Measurements from ENCODE around the gene IDH2.

DNA sequence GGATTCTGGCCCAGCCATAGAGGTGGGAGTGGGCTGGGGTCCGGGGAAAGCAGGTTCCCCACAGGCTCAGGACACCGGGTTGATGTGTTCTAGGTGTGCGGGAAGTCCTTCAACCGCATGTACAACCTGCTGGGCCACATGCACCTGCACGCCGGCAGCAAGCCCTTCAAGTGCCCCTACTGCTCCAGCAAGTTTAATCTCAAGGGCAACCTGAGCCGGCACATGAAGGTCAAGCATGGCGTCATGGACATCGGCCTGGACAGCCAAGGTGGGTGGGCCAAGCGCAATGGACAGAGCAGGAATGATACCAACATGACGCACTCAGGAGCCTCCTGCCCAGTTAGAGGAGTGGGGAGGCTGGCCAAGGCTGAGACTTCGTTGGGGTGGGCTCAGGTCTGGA is 28.2 kb downstream of the IDH2 start:
- TF ChIP-seq, protein P1, sequence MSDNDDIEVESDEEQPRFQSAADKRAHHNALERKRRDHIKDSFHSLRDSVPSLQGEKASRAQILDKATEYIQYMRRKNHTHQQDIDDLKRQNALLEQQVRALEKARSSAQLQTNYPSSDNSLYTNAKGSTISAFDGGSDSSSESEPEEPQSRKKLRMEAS (IDR thresholded peaks at IDR 0.05; ENCODE audit: insufficient read depth, insufficient read length) = no peak
- TF ChIP-seq, protein P2, sequence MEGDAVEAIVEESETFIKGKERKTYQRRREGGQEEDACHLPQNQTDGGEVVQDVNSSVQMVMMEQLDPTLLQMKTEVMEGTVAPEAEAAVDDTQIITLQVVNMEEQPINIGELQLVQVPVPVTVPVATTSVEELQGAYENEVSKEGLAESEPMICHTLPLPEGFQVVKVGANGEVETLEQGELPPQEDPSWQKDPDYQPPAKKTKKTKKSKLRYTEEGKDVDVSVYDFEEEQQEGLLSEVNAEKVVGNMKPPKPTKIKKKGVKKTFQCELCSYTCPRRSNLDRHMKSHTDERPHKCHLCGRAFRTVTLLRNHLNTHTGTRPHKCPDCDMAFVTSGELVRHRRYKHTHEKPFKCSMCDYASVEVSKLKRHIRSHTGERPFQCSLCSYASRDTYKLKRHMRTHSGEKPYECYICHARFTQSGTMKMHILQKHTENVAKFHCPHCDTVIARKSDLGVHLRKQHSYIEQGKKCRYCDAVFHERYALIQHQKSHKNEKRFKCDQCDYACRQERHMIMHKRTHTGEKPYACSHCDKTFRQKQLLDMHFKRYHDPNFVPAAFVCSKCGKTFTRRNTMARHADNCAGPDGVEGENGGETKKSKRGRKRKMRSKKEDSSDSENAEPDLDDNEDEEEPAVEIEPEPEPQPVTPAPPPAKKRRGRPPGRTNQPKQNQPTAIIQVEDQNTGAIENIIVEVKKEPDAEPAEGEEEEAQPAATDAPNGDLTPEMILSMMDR (IDR thresholded peaks at IDR 0.05; ENCODE audit: extremely low read depth in 1 of 2, insufficient read depth in 1 of 2, low read depth in 1 of 2, low read length in 2 of 2) = no peak
- TF ChIP-seq POLR2AphosphoS5 (IDR thresholded peaks at IDR 0.05; ENCODE audit: insufficient read depth, low read depth, low read length) (no peak), MYC (IDR thresholded peaks at IDR 0.05; ENCODE audit: low read depth, low read length) (no peak), POLR2A (IDR thresholded peaks at IDR 0.05; ENCODE audit: low read depth, low read length) (no peak), EZH2 (IDR thresholded peaks at IDR 0.05; ENCODE audit: borderline replicate concordance, low read depth, low read length, severe bottlenecking) (no peak), JUN (IDR thresholded peaks at IDR 0.05; ENCODE audit: borderline replicate concordance, insufficient read depth, insufficient read length, low read depth) (no peak)

Data from endothelial cell of umbilical vein (primary cell).